K562 (cell line): Measurements from ENCODE around the gene ZNF222. TPM values are rescaled to one million over a fixed set of nuclear protein-coding genes. Genes with fewer than 3 reads are reported as not detected.
A peak's percentile ranks its signal among the peaks of the same experiment; 100 is the strongest.

Experiments
- CEBPG ChIP-seq, 3 experiments: fragments of 200-800 bp in 1 of 3; sonication (Bioruptor generic) in 1 of 3; sonication (generic) in 1 of 3; formaldehyde crosslinking in 1 of 3; IDR thresholded peaks in 2 of 3; conservative IDR thresholded peaks in 1 of 3; 2 replicates each; pipeline versions ENCODE4 v1.6.1 to v1.8.0; 2016 to 2022; ENCODE audit warnings: missing compliant biosample characterization in 2 of 3, missing genetic modification characterization in 2 of 3, mild to moderate bottlenecking in 1 of 3, missing genetic modification reagents in 1 of 3
- CHD4 ChIP-seq: fragments of 200-600 bp; sonication (generic); IDR thresholded peaks from 3 replicates; pipeline ENCODE4 v1.6.1; 2012; ENCODE audit warnings: low read depth, mild to moderate bottlenecking, mixed read lengths, low read length, inconsistent platforms; ENCODE audit not compliant: insufficient read depth, insufficient replicate concordance, poor library complexity, severe bottlenecking
- CREB1 ChIP-seq, 2 experiments: sonication (generic) in 1 of 2; formaldehyde crosslinking in 1 of 2; IDR thresholded peaks; 2 replicates each; pipeline versions ENCODE4 v1.6.1 to v1.8.0; 2012 to 2022; ENCODE audit warnings: inconsistent platforms in 1 of 2, mild to moderate bottlenecking in 1 of 2, missing genetic modification reagents in 1 of 2, moderate library complexity in 1 of 2
- GTF2A2 ChIP-seq: IDR thresholded peaks from 2 replicates; pipeline ENCODE4 v1.6.1; 2016; ENCODE audit warnings: mild to moderate bottlenecking, missing genetic modification characterization, missing compliant biosample characterization
- HCFC1 ChIP-seq: IDR thresholded peaks from 2 replicates; pipeline ENCODE4 v1.6.1; 2012; ENCODE audit warnings: low read depth, low read length, improper control_type of control experiment
- JUND ChIP-seq, 2 experiments: IDR thresholded peaks; 2 replicates in 1 of 2; 3 replicates in 1 of 2; pipeline ENCODE4 v1.6.1; 2011; ENCODE audit warnings: borderline replicate concordance in 2 of 2, low read depth in 2 of 2, low read length in 2 of 2, improper control_type of control experiment in 1 of 2, missing biosample characterization in 1 of 2, missing genetic modification characterization in 1 of 2, missing genetic modification reagents in 1 of 2
- NFIX ChIP-seq: fragments of 250-450 bp; sonication (Bioruptor Pico); IDR thresholded peaks from 2 replicates; pipeline ENCODE4 v1.4.0; 2020; ENCODE audit warnings: low read depth, mild to moderate bottlenecking, moderate library complexity
- NFYB ChIP-seq: IDR thresholded peaks from 2 replicates; pipeline ENCODE4 v1.6.1; 2011; ENCODE audit warnings: mild to moderate bottlenecking, moderate library complexity; ENCODE audit not compliant: insufficient read length; ENCODE audit errors: extremely low read depth
- RBFOX2 ChIP-seq: fragments of 200-400 bp; formaldehyde crosslinking; IDR thresholded peaks from 2 replicates; pipeline ENCODE4 v1.6.1; 2017; ENCODE audit warnings: low read depth, mild to moderate bottlenecking, low read length, moderate library complexity
- SMARCA5 ChIP-seq: fragments of 450-650 bp; IDR thresholded peaks from 2 replicates; pipeline ENCODE4 v1.6.1; 2016
- TAF1 ChIP-seq: IDR thresholded peaks from 2 replicates; pipeline ENCODE4 v1.6.1; 2011; ENCODE audit warnings: mild to moderate bottlenecking, low read length, moderate library complexity; ENCODE audit not compliant: insufficient read depth, control insufficient read depth, severe bottlenecking; ENCODE audit errors: extremely low read depth
- ZNF354B ChIP-seq: fragments of 250-450 bp; sonication (Bioruptor Pico); IDR thresholded peaks from 2 replicates; pipeline ENCODE4 v1.4.0; 2020
- ZNF644 ChIP-seq: fragments of 200-800 bp; sonication (Bioruptor generic); IDR thresholded peaks from 2 replicates; pipeline ENCODE4 v1.6.1; 2016; ENCODE audit warnings: low read depth, missing genetic modification characterization, missing compliant biosample characterization
- ZNF717 ChIP-seq: fragments of 250-450 bp; sonication (Bioruptor Pico); IDR thresholded peaks from 2 replicates; pipeline ENCODE4 v1.5.0; 2021
- polyA plus RNA-seq, 8 experiments: library from polyadenylated mRNA; depleted of rRNA in 4 of 8; stranded (reverse) in 5 of 8; unstranded in 3 of 8; fragments of >200 nt; fragmentation: Nextera tagmentation in 2 of 8; fragmentation: Illumina TruSeq in 1 of 8; extraction: Ambion mirVana in 2 of 8; extraction: Trizol in 1 of 8; gene quantifications; 2 replicates each; pipeline versions ENCODE4 v1.2.1 to v1.2.3, GENCODE V29; 2011 to 2014; ENCODE audit warnings: inconsistent platforms in 1 of 8, missing spikeins in 1 of 8
- total RNA-seq, 7 experiments: library from RNA; depleted of rRNA in 6 of 7; stranded (reverse); fragments of >200 nt in 6 of 7; fragmentation: Illumina TruSeq in 2 of 7; extraction: Trizol in 2 of 7; gene quantifications; 2 replicates each; pipeline versions ENCODE4 v1.2.1 to v1.2.3, GENCODE V29; 2011 to 2021; ENCODE audit warnings: low replicate concordance in 1 of 7
- TF ChIP-seq, protein P1 (sequence below): fragments of 250-450 bp; sonication (Bioruptor Pico); IDR thresholded peaks from 2 replicates; pipeline ENCODE4 v1.5.0; 2022; ENCODE audit warnings: mild to moderate bottlenecking
- TF ChIP-seq, protein P2 (sequence below), 2 experiments: IDR thresholded peaks; 2 replicates each; pipeline ENCODE4 v1.6.1; 2011; ENCODE audit warnings: borderline replicate concordance in 1 of 2, control low read depth in 1 of 2, low read depth in 1 of 2, low read length in 1 of 2, mild to moderate bottlenecking in 1 of 2, mixed read lengths in 1 of 2, moderate library complexity in 1 of 2; ENCODE audit not compliant: insufficient read depth in 1 of 2, insufficient read length in 1 of 2, poor library complexity in 1 of 2, severe bottlenecking in 1 of 2; ENCODE audit errors: extremely low read depth in 1 of 2
- TF ChIP-seq, protein P3 (sequence below): sonication (generic); formaldehyde crosslinking; IDR thresholded peaks from 2 replicates; pipeline ENCODE4 v1.8.1; 2023; ENCODE audit warnings: mild to moderate bottlenecking, missing genetic modification reagents, moderate library complexity
- TF ChIP-seq, protein P4 (sequence below): sonication (generic); formaldehyde crosslinking; IDR thresholded peaks from 2 replicates; pipeline ENCODE4 v1.8.0; 2022; ENCODE audit warnings: mild to moderate bottlenecking, missing genetic modification reagents

The ZNF222 gene
- total and polyA plus RNA-seq, 9 of the 15 experiments (the other 6 are each of a cell fraction or from before 2014, with no cell fraction given) = 2.3 to 4.5 (median 3.0) TPM

DNA sequence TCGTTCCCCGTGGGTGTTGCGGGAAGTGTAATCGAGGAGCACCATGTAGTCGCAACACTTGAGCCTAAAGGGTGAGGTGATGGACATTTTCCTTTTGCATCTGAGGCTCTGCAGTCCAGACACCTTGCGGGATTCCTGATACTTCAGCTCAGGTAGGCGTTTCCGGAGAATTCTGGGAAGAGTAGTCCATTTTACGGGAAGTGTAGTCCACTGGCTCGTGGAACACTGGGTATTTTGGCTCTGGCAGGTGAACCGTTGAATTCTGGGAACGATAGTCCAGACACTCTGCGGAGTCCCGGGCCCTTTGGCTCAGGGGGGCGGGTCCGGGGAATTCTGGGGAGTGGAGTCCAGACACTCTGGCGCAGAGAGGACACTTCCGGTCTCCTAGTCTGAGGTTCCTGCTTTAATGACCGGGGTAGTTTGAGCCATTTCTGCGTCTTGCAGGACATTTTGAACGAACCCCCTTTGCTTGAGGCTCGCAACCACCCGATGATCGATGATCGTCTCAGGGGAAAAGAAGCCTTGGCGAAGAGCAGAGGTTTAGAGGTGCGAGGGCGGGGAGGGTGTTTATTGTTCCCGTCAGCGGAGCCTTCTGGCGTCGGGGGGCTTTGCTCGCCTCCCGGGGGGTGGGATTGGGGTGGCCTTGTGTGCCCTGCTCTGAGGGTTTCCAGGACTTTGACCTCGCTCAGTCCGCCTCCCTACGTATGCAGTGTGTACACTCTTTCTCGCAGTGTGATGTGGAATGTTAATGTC lies 26.6 kb downstream of the ZNF222 start, which contains the start of gene ZNF223 (continued):
- TF ChIP-seq GTF2A2 (tag) (no peak), RBFOX2 (peak; percentile 32; the same call in 1 of the 2 replicates), TAF1 (peak; percentile 20), HCFC1 (peak; percentile 85), ZNF354B (no peak), ZNF717 (CRISPR knock-in tag) (no peak), CHD4 (no peak), CEBPG (CRISPR knock-in tag; IDR thresholded peaks at IDR 0.05) (no peak), CEBPG (tag; conservative IDR thresholded peaks at IDR 0.05 in 1 of 2, IDR thresholded peaks at IDR 0.05 in 1 of 2) (no peak), NFIX (CRISPR knock-in tag) (no peak), CREB1 (IDR thresholded peaks at IDR 0.05) (no peak), CREB1 (CRISPR knock-in tag; IDR thresholded peaks at IDR 0.05) (no peak), JUND (IDR thresholded peaks at IDR 0.05; ENCODE audit: borderline replicate concordance, low read depth, low read length) (0 out of 2 replicates have a peak, but pooled peaks have one; percentile 5), JUND (tag; IDR thresholded peaks at IDR 0.05; ENCODE audit: borderline replicate concordance, low read depth, low read length) (no peak; the same call in 2 of the 3 replicates), NFYB (no peak), ZNF644 (tag) (peak; percentile 78), SMARCA5 (no peak)
- TF ChIP-seq, protein P1, sequence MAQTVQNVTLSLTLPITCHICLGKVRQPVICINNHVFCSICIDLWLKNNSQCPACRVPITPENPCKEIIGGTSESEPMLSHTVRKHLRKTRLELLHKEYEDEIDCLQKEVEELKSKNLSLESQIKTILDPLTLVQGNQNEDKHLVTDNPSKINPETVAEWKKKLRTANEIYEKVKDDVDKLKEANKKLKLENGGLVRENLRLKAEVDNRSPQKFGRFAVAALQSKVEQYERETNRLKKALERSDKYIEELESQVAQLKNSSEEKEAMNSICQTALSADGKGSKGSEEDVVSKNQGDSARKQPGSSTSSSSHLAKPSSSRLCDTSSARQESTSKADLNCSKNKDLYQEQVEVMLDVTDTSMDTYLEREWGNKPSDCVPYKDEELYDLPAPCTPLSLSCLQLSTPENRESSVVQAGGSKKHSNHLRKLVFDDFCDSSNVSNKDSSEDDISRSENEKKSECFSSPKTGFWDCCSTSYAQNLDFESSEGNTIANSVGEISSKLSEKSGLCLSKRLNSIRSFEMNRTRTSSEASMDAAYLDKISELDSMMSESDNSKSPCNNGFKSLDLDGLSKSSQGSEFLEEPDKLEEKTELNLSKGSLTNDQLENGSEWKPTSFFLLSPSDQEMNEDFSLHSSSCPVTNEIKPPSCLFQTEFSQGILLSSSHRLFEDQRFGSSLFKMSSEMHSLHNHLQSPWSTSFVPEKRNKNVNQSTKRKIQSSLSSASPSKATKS (CRISPR knock-in tag) = no peak
- TF ChIP-seq, protein P2, sequence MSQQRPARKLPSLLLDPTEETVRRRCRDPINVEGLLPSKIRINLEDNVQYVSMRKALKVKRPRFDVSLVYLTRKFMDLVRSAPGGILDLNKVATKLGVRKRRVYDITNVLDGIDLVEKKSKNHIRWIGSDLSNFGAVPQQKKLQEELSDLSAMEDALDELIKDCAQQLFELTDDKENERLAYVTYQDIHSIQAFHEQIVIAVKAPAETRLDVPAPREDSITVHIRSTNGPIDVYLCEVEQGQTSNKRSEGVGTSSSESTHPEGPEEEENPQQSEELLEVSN (IDR thresholded peaks at IDR 0.05; ENCODE audit: borderline replicate concordance in 1 of 2, extremely low read depth in 1 of 2, insufficient read depth in 1 of 2, insufficient read length in 1 of 2, low read depth in 1 of 2, low read length in 1 of 2, poor library complexity in 1 of 2, severe bottlenecking in 1 of 2) = no peak
- TF ChIP-seq, protein P3, sequence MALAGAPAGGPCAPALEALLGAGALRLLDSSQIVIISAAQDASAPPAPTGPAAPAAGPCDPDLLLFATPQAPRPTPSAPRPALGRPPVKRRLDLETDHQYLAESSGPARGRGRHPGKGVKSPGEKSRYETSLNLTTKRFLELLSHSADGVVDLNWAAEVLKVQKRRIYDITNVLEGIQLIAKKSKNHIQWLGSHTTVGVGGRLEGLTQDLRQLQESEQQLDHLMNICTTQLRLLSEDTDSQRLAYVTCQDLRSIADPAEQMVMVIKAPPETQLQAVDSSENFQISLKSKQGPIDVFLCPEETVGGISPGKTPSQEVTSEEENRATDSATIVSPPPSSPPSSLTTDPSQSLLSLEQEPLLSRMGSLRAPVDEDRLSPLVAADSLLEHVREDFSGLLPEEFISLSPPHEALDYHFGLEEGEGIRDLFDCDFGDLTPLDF (CRISPR knock-in tag) = no peak
- TF ChIP-seq, protein P4, sequence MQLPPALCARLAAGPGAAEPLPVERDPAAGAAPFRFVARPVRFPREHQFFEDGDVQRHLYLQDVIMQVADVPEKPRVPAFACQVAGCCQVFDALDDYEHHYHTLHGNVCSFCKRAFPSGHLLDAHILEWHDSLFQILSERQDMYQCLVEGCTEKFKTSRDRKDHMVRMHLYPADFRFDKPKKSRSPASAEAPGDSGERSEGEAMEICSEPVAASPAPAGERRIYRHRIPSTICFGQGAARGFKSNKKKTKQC (CRISPR knock-in tag) = no peak
